Esophagus squamous epithelium (tissue), 4 donors: ENCODE data around the gene KIAA1614.

Experiments used
- CTCF ChIP-seq, 6 experiments: fragments of 450-650 bp in 4 of 6; fragments of 200-600 bp in 2 of 6; sonication (generic) in 2 of 6; IDR thresholded peaks; one replicate each; pipeline ENCODE4 v1.5.1; 2016 to 2019; ENCODE audit warnings: antibody characterized with exemption in 6 of 6, mild to moderate bottlenecking in 4 of 6, moderate library complexity in 4 of 6
- POLR2A ChIP-seq, 4 donors: fragments of 450-650 bp; IDR thresholded peaks; one replicate each; pipeline ENCODE4 v1.6.1; 2017; ENCODE audit warnings: antibody characterized with exemption in 4 of 4, mild to moderate bottlenecking in 4 of 4, moderate library complexity in 3 of 4

- no peak for TF ChIP-seq CTCF (IDR thresholded peaks at IDR 0.05)
- TF ChIP-seq POLR2A (IDR thresholded peaks at IDR 0.05): no peak
These were observed 38.6 kb downstream of the KIAA1614 start for GRCh38 chr1:180951186-180951745.
